GM18502 (cell line): ENCODE results near the gene ATPAF1.

Experiments used
- ATAC-seq: cut with Tn5 transposase; IDR thresholded peaks from one replicate; pipeline ENCODE4 v1.9.1; 2021; ENCODE audit warnings: mild to moderate bottlenecking; ENCODE audit not compliant: unreplicated experiment, poor library complexity

ATPAF1 gene

GRCh38 chr1:46596846-46597245 lies 71.3 kb downstream of the ATPAF1 start:
- no peak for ATAC-seq

DNA sequence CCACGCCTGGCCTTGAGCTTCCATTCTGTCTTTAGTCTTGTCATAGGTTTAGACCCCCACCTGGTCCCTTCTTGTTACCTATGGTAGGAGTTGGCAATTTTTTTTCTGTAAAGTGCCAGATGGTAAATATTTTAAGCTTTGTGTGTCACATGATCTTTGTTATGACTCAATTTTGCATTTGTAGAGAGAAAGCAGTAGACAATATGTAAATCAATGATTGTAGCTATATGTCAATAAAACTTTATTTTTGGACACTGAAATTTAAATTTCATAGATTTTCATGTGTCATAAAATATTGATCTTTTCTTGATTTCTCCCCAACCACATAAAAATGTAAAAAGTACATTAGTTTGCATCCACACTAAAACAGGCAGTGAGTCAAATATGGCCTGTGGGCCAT lies 72.1 kb downstream of the ATPAF1 start:
- ATAC-seq, result no peak

GRCh38 chr1:46595127-46595526 lies 73.0 kb downstream of the ATPAF1 start:
- no peak for ATAC-seq

- no peak for ATAC-seq
Measured at GRCh38 chr1:46594063-46594462, 74.1 kb downstream of the ATPAF1 start.

DNA sequence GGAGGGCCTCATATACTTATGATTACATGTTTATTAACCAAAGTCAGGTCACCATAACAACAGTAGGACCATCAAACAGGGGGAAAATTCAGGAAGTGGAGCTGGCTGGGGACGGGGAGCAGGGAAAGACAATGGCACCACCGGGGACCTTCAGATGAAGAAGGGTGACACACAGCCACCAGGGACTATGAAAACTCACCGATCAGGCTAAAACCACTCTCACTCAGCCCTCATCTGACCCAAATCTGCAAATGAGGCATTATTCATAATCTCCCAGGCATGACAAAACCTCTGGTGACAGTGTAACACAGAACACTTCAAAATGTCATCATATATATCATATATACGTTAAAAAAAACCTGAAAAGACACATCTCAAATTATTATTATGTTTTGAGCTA lies 75.3 kb downstream of the ATPAF1 start:
- ATAC-seq, result no peak

DNA sequence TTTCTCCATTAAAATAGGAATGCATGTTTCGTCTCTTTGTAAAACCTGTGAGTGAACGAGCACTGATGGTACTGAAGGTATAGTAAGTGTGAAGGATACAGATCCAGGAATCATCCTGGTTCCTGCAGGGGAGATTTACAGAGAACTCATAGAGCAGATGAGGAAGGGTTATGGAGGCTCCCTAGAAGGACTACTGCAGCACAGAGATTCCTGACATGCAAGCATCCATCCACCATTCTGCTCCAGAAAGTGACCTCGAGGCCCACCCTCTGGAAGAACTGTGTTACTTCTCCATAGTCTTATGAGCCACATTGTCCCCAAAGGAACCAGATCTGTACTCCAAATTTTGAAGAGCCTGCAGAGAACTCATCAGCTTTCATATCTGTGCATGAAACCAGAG lies 78.6 kb downstream of the ATPAF1 start:
- no peak for ATAC-seq

DNA sequence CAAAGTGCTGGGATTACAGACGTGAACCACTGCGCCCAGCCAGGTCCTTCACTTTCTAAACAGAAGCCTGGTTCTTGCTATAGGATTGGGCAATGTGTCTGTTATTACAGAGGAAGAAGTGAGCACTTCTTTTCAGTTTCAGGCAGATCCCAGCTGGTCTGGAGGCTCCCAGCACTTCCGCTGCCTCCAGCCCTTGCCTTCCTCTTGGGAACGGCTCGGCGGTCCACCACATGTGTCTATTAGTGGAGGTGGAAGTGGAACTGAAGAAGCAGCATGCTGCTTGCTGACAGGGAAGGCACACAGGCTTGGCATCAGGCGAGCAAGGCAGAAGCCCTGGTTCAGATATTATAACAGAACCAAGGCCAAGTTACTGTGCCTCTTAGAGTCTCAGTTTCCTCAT lies 81.1 kb downstream of the ATPAF1 start:
- ATAC-seq, result no peak

- ATAC-seq, result no peak
Measured at GRCh38 chr1:46585312-46585938, 82.7 kb downstream of the ATPAF1 start.

DNA sequence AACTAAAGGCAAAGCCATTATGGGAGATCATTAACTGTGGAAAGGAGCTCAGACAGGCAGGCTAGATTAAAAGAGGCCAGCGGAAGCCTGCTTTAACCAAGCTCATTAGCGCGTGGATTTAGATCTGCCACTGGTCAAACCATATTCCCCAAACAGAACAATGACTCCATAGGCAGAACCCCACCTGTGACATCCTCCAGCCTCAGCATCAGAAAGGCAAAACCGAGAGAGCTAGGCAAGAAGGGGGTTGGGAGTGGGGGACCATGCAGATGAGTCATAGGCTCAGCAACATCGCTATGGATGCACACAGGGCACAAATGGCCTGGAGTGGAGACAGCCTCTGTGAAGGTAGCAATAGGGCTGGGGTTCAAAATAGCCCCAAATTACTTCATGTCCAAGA lies 84.7 kb downstream of the ATPAF1 start:
- ATAC-seq, result no peak

DNA sequence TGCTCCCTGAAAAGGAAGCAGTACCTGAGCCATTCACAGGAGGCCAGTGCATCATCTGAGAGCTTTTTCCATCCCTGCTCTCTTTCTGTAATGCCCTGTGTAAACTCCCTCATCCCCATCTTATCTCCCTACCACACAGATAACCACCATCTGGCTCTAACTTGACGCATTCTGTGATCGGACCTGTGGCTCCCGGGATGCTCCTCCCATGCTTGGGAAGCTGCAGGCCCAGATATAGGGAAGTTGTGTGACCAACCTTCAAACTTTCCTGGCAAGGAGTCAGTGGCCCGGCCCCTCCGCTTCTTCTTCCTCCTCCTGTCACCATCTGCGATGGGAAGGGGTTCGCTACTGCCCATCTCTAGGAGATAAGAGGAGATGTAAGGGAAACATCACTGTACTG lies 85.2 kb downstream of the ATPAF1 start:
- ATAC-seq, result no peak
